ENCODE data around the gene ONECUT2.

DNA sequence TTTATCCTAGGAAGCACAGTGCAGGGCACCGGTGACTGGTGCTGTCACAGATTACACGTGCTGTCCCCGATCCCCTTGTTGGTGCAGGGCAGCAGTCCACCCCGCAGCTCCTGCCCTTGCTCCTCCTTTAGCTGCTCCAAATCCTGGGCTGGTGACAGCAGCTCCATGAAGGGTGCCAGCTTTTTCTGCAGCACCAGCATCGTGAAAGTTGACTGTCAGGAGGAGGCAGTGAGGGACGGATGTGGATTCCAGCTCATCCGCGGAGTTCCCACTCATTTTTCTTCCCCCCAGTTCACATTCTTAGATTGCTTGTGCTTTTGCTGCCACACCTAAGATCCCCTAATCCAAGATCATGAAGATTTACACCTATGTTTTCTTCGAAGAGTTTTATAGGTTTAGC lies 67.5 kb downstream of the ONECUT2 start:
- TF ChIP-seq, protein P1, sequence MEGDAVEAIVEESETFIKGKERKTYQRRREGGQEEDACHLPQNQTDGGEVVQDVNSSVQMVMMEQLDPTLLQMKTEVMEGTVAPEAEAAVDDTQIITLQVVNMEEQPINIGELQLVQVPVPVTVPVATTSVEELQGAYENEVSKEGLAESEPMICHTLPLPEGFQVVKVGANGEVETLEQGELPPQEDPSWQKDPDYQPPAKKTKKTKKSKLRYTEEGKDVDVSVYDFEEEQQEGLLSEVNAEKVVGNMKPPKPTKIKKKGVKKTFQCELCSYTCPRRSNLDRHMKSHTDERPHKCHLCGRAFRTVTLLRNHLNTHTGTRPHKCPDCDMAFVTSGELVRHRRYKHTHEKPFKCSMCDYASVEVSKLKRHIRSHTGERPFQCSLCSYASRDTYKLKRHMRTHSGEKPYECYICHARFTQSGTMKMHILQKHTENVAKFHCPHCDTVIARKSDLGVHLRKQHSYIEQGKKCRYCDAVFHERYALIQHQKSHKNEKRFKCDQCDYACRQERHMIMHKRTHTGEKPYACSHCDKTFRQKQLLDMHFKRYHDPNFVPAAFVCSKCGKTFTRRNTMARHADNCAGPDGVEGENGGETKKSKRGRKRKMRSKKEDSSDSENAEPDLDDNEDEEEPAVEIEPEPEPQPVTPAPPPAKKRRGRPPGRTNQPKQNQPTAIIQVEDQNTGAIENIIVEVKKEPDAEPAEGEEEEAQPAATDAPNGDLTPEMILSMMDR (IDR thresholded peaks at IDR 0.05; ENCODE audit: low read length) = no peak
- no peak for TF ChIP-seq EZH2 (IDR thresholded peaks at IDR 0.05; ENCODE audit: borderline replicate concordance, low read length)

All from OCI-LY1 (cell line).